Measurements from ENCODE around the gene AMOTL1. TPM values are rescaled to one million over a fixed set of nuclear protein-coding genes. Genes with fewer than 3 reads are reported as not detected.

AMOTL1 gene, protein sequence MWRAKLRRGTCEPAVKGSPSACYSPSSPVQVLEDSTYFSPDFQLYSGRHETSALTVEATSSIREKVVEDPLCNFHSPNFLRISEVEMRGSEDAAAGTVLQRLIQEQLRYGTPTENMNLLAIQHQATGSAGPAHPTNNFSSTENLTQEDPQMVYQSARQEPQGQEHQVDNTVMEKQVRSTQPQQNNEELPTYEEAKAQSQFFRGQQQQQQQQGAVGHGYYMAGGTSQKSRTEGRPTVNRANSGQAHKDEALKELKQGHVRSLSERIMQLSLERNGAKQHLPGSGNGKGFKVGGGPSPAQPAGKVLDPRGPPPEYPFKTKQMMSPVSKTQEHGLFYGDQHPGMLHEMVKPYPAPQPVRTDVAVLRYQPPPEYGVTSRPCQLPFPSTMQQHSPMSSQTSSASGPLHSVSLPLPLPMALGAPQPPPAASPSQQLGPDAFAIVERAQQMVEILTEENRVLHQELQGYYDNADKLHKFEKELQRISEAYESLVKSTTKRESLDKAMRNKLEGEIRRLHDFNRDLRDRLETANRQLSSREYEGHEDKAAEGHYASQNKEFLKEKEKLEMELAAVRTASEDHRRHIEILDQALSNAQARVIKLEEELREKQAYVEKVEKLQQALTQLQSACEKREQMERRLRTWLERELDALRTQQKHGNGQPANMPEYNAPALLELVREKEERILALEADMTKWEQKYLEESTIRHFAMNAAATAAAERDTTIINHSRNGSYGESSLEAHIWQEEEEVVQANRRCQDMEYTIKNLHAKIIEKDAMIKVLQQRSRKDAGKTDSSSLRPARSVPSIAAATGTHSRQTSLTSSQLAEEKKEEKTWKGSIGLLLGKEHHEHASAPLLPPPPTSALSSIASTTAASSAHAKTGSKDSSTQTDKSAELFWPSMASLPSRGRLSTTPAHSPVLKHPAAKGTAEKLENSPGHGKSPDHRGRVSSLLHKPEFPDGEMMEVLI
- polyA plus RNA-seq (ENCODE audit: insufficient read length in 3 of 3): 10 to 100 TPM; 44.4 to 47.7 (median 45.5) TPM

DNA sequence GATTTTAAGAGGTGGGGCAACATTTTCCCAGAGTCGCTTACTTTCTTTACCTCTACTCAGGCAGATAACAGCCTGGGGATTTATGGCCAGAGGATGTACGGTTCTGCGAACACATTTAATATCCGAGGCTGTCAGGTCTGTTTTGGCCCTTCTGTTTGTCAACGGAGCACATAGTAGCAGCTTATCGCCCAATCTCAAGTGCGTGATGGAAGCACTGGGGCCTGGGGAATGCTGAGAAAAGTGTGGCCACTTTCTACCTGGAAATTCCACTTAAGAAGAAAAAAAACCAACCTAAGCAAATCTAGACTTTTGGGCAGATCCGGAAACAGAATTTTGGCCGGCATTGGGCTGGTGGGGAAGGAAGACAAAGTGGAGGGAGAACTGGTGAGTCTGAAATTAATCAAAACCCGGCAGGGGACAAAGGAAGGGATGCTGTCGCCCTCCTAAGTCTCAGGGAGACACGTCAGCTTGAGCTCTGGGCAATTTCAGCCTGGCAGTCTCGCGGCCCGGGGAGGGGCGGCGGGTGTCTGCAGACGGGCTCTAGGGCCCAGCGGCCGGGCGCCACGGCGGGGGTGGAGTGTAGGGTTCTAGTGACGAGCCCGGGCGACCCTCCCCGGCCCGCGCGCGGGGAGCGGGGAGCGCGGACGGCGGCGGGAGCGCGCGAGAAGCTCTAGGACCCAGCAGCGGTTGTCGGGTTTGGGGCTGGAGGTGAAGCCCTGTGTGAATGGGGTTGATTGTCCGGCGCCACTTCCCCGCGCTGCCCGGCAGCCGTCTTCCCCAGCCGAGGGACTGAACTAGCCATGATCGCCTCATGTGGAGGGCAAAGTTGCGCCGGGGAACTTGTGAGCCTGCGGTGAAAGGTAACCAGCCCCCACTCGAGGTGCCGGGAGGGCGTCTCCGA is at the start of gene AMOTL1:
TSS of gene AMOTL1 (plus strand) at position 656 of the 901 bp plus-strand sequence. CDS start at position 812, 156 bp downstream.
- DNase-seq (ENCODE audit: low read depth in 3 of 3, low spot score in 2 of 3): peak in 2 of 3 donors; percentile 78 to 86

DNA sequence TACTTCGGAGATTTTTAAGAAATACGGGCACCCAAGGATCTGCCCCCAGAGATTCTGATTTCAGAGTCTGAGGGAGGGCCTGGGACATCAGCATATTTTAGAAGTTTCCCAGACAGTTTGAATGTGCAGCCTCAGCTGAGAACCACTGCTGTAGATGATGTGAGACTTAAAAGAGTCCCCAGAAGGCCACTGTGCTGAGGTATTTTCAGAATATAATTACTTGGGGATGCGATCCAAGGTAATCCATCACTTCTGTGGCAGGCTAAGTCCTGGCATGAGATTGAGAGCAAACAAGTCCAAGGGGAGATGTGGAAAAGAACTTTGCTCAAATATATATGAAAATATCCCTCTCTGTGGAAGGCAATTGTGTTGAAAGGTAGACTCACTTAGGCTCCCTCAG is 48.3 kb upstream of the AMOTL1 start:
- no peak for DNase-seq (ENCODE audit: low read depth in 3 of 3, low spot score in 2 of 3)

DNA sequence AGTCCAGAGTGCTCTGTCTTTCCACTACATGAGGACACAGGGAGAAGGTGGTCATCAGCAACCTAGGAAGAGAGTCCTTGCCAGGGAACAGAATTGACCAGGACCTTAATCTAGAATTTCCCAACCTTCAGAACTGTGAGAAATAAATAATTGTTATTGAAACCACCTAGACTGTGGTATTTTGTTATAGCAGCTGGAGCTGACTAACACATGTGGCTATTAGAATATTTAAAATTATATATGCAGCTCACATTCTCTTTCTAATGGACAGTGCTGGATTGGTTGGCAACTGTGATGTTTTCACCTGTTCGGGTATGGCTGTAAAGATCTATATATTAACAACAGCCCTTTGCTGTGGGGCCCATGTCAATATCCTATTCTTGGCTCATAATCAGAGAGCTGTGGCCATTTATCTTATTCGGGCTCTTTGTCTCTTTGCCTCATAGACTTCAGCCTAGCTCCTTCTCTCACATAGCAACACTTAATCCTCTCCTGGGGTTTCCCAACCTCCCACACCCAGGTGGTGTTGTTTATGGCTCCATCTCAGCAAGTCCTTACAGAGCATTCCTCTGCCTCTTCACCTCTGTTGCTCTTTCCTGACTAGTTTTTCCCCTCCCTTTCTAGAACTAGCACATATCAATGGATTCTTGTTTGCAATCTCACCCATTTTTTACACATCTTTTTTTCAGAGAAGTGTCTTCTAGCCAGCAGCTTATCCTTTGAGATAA is 46.4 kb upstream of the AMOTL1 start:
- DNase-seq (ENCODE audit: low read depth in 3 of 3, low spot score in 2 of 3): no peak

DNA sequence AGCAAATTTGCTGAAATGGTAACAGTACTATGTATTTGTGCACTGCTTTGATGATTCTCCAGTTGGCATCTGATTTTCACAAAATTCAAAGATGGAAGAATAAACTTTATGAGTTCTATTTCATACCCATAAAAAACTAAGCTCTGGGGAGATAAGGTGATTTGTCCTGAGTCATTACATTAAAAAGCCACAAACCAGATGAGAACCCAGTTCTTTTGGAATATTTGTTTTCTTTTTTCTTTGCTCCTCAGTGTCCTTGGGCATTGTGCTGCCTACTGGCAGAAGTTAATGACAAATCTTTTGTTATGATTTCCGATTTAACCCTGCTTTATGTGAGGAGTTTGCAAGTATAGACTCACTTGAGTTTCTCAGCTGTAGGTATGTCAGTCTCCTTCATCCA is 45.4 kb upstream of the AMOTL1 start:
- no peak for DNase-seq (ENCODE audit: low read depth in 3 of 3, low spot score in 2 of 3)

DNA sequence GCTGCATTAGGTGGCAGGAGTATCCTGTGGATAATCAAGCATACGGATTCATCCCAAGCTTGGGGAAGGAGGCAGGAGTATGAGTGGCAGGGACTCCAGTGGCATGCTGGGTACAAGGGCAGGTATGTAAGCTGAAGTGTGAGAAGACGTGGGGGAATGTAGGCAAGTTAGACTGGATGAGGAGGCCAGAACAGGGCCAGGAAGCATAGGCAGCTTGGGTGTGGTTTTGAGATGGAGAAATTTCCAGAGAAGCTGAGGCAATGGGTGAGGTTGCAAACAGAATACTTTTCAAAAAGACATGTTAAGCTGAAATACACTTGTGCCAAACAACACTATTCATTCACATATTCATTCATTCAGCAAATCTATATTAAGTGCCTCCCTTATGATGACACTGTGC is 43.1 kb upstream of the AMOTL1 start:
- no peak for DNase-seq (ENCODE audit: low read depth in 3 of 3, low spot score in 2 of 3)

DNA sequence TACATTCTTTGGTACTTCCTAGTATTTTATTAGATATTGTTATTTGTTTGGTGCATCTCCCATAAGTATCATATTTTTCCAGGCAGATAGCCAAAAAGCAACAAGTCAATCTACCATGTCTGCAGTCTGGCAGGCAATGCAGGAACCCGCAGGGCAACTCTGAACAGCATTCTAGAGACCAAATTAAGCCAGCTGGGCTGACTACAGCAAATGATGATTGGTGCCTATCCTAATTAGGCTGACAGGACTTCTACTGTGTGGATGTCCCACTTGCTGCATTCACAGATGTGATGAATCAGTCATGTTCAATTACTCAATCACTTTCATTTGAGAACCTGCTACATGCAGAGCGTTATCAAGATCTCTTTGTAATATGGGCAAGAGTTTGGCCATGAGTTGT is 40.3 kb upstream of the AMOTL1 start:
- DNase-seq (ENCODE audit: low read depth in 3 of 3, low spot score in 2 of 3): no peak

DNA sequence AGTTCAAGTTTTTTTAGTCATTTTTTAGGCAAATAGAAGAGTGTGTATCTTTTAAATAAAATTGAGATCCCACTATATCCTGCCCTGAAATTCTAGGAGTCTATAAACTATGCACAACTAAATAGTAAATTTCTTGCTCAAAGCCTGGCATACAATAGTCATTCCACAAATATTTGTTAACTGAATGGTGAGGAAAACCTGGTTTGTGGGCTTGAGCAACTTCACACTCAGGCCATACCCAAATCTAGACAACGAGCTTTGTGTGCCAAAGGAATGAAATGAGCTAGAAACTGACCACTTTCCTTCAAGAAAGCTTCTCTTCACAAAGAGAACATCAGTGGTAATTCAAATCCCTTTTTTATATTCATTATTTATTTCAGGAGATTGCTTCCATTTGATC is 39.6 kb upstream of the AMOTL1 start:
- DNase-seq (ENCODE audit: low read depth in 3 of 3, low spot score in 2 of 3): no peak

DNA sequence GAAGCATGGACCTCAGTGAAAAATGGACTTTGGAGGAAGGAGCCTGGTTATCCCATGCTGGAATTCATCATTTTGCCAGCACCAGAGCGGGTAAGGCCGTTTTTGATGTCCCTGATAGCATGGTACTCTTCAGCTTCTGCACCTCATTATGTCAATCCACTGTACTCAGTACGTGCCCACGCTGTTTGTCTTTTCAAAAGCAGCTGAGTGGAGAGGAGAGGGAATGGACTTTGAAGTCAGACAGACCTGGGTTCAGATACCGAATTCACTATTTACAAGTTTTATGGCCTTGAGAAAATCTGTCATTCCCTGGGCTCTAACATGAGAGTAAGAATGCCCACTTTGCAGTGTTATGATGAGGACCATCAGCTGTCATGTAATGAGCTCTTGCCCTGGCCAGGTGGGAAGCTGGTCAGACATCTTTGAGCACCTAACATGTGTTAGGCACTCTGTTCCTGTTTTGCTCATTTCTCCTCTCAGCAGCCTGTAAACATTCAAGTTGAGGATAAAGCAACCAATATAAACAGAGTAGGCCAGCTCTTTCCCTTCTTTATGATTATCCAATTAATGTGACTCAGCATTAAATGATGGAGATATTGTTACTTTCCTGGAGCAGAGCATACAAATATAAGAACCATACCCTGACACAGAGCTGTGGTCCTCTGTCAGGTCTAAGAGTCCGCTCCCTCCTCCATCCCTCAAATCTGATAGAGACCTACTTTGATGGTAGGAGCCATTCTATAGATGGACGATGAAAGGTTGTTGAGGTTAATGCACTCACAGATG is 39.0 kb upstream of the AMOTL1 start:
- DNase-seq (ENCODE audit: low read depth in 3 of 3, low spot score in 2 of 3): no peak

DNA sequence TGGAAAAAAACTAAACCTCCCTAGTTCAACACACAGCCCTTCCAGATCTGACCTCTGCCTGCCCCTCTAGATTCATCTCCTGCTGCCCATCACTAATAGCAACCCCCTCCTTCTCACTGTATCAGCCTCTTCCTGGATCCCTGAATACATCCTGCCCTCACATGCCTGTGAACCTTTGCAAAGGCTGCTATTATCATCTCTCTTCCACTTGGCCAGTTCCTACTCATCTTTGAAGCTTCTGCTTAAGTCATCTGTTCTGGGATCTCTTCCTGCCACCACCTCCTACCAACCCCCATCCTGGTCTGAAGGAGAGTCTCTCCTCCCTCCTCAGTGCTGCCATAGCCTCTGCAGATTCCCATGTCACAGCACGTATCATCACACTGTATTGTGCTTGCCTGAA is 38.0 kb upstream of the AMOTL1 start:
- no peak for DNase-seq (ENCODE audit: low read depth in 3 of 3, low spot score in 2 of 3)

DNA sequence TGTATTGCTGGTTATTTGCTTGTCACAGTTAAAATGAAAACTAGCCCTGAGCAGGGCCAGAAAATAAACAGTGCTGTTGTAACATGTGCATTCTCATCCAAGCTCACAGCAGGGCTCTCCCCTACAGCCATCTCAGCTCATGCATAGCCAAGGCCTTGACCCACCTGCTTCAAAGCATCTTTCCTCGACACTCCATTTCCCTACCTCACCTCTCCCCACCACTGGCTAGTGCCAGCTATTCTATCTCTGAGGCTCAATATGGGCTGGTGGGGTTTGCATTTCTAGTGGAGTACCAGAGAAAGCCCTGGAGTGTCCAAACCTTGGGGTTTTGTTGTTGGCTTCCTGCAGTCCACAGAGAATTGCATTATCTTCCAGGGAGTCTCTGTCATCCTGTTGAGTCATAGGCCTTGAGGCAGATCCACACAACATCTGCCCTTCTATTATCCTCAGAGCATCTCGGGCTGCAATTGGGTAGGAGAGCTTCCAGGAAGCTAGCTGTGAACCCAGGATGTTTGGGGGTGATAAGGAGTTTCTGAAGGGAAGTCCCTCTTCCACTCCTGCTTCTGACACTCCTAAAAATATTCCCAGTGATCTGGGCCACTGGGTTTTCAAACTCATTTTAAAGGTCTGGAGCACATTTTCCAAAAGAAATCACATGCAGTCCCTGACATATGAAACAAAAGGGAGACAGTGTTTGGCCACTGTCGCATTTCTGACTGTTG is 36.1 kb upstream of the AMOTL1 start:
- DNase-seq (ENCODE audit: low read depth in 3 of 3, low spot score in 2 of 3): no peak

DNA sequence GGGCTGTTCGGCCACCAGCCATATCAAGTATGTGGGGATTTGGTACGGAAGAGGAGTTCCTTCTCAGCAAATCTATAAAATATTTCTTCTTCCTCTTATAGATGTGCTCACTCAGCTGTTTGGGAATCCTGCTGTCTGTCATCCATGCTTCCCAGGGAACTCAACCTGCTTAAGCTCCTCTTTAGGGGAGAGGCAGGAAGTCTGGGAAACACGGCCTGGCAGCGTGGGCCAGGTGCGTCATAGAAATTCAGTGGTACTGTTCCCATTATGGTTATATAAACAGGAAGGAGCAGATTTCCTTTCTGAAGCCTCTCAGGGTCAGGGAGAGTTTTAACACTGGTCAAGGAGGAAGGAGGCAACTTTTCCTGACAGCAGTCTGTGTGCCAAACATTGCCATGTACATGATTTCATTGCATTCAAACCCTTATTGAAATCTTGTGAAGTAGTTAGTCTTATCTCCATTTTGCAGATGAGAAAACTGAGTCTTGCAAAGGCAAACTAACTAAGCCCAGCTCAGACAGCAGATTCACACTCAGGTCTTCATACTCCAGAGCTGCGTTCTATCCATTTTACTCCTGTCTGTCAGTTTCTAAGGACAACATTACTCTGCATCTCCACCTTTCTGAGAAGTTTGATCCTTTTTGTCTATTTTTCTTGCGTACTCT is 35.4 kb upstream of the AMOTL1 start:
- no peak for DNase-seq (ENCODE audit: low read depth in 3 of 3, low spot score in 2 of 3)

DNA sequence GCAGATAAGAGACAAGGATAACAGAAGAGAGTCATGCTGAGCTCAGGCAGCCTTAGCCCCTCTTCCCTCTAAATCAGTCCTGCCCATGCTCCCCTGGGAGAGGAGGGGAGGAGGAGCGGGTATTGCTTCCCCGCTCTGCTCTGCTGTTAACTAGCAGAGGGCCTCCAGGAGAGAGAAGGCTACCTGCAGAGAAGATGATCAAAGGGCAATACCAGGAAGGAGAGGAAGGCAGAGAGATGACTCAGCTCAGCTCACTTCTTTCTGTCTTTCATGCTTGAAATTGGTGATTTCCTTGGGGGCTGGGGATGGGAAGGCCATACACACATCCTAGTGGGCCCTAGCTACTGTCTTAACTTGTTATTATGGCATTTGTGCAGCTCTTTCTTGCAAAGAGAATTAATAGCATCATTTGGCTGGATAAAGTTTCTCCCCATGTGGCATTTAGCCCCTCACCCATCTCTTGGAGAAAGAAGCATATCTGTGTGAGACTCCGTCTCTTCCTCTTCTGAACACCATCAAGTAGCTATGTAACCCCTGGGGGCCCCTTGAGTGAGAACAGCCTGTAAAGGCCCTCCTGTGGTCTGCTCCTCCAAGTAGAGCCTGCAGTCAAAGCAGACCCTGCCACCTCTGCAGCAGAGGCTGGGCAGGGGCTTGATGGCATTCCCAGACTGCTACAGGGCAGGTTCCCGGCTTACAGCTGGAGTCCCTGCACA is 33.4 kb upstream of the AMOTL1 start:
- DNase-seq (ENCODE audit: low read depth in 3 of 3, low spot score in 2 of 3): no peak

DNA sequence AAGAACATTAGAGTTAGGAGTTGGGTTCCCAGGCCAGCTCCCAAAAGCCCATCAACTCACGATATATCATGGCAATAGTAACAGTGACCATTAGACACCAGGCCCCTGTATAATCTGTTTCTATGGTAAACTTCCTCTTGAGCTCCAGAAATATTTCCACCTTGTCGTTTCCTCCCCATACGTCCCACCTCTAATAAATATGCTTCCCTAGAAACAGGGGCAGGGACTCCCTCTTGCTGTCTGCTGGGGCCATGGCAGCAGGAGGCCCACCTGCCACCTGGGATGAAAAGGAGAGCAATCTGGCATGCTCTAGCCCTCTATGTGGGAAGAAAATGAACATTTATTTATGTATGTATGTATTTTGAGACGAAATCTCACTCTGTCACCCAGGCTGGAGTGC is 32.2 kb upstream of the AMOTL1 start:
- DNase-seq (ENCODE audit: low read depth in 3 of 3, low spot score in 2 of 3): no peak

DNA sequence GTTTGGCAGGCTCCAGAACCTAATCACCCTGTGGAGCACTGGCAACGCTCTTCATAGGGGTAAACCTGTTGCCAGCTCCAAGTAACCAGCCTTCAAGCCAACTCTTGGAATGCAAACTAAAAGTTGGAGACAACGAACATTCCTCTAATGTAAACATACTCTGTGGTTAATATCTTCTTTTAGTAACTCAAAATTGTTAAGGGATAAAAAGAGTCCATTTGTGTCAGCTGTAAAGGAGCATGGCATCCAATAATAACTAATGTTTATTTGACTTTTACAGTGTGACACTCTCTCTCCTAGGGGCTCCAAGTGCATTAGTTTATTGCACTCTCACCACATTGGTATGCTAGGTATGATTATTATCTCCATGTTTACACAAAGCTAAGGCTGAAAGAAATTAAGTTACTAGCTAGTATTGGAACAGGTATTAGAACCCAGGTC is 31.0 kb upstream of the AMOTL1 start:
- DNase-seq (ENCODE audit: low read depth in 3 of 3, low spot score in 2 of 3): no peak

DNA sequence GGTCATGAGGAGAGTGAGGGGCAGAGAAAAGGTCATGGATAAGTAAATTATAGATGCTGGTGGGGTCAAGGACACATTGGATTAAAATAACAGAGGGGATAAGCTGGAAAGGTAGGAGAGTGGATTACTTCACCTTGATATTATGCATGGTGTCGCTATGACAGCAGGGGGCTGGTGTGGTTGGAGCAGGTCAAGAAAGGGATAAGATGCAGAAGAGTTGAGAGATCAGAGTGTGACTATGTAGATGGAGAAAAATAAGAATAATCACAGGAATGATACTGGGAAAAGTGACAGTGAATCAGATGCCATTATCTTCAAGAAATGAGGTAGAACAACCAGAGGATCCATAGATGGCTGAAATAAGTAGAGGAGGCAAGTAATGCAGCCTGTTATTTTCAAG is 29.4 kb upstream of the AMOTL1 start:
- DNase-seq (ENCODE audit: low read depth in 3 of 3, low spot score in 2 of 3): no peak

DNA sequence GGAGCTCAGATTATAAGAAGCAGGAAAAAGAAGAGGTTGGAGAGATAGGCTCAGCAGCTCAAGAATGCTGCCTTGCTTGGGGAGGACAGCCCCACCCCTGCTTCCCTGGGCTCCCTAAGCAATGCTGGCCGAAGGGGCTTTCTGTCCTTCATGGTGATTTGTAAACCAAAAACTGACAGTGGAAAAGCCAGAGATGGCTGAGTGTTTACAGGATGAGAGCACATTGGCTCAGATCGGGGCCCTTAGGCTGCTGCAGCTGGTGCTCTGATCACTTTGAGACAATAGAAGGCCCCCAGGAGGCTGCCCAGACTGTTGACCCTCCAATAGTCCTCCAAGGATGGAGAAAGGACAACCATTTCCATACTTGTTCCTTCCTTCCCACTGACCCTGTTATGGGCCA is 28.8 kb upstream of the AMOTL1 start:
- DNase-seq (ENCODE audit: low read depth in 3 of 3, low spot score in 2 of 3): no peak
